ENCODE results near the gene TINAGL1.
A peak's percentile ranks its signal among the peaks of the same experiment; 100 is the strongest.

The TINAGL1 gene

DNA sequence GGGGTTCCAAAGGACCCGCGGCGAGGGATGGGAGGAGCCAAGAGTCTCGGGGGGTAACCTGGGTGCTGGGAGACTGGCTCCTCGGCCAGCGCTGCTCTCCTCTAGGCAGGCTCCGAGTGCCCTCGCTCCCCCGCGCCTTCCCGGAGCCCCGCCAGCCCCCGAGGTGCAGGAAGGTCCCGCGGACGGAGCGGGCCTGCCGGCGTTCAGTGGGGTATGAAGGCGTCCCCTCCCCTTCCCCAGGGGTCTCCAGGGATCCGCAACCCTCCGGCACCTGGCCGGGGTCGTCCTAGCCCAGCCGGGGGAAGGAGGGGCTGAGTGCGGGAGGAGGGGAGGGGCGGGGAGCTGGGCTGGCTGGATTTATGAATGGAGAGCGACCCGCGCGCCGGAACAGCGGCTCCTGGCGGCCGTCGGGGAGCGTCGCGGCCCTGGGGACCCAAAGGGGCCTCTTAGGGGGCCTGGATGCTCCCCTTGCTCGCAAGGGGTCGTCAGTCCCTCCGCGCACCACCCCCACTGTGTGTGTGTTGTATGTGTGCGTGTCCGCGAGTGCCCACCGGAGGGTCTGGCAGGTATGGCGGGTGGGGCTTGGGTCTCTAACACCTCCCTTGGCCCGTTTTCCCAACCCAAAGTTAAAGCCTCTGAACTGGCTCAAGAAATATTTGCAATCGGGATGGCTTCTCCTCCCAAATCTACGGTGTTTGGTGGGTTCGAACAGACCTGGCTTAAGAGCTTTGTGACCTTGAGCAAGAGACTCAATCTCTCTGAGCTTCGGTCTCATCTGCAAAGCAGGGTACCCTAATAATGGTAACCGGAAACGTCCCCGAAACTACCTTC lies 41.8 kb downstream of the TINAGL1 start:
- no peak overlapping the region for H3K27ac ChIP-seq (ENCODE audit: low read length)
- no peaks in the 10 kb centered on the region for H3K79me2 ChIP-seq (ENCODE audit: low read length)
- peak overlapping the region; percentile 85 for H2AFZ ChIP-seq (ENCODE audit: low read depth, low read length)
- H3K36me3 ChIP-seq (replicated peaks; ENCODE audit: low read depth, low read length): no peaks in the 10 kb centered on the region
- H3K27me3 ChIP-seq (ENCODE audit: low read depth, low read length): no peaks in the 10 kb centered on the region
- no peaks in the 10 kb centered on the region for H3K9me3 ChIP-seq (ENCODE audit: insufficient read depth, low read length)
- peaks cover 15% of the 10 kb centered on the region for H3K4me1 ChIP-seq (ENCODE audit: low read length)
- H3K4me3 ChIP-seq (ENCODE audit: low read length): peak overlapping the region; percentile 99
- H3K4me2 ChIP-seq (ENCODE audit: low read length): peak overlapping the region; percentile 96
- H3K9ac ChIP-seq (ENCODE audit: low read length): peak overlapping the region; percentile 79
- TF ChIP-seq EZH2phosphoT487 (IDR thresholded peaks at IDR 0.05; ENCODE audit: low read depth): no peak
- TF ChIP-seq, protein P1, sequence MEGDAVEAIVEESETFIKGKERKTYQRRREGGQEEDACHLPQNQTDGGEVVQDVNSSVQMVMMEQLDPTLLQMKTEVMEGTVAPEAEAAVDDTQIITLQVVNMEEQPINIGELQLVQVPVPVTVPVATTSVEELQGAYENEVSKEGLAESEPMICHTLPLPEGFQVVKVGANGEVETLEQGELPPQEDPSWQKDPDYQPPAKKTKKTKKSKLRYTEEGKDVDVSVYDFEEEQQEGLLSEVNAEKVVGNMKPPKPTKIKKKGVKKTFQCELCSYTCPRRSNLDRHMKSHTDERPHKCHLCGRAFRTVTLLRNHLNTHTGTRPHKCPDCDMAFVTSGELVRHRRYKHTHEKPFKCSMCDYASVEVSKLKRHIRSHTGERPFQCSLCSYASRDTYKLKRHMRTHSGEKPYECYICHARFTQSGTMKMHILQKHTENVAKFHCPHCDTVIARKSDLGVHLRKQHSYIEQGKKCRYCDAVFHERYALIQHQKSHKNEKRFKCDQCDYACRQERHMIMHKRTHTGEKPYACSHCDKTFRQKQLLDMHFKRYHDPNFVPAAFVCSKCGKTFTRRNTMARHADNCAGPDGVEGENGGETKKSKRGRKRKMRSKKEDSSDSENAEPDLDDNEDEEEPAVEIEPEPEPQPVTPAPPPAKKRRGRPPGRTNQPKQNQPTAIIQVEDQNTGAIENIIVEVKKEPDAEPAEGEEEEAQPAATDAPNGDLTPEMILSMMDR (IDR thresholded peaks at IDR 0.05; ENCODE audit: low read depth, low read length): peak; percentile 65
- no peaks in the 10 kb centered on the region for H4K20me1 ChIP-seq (ENCODE audit: insufficient read depth, low read length)

DNA sequence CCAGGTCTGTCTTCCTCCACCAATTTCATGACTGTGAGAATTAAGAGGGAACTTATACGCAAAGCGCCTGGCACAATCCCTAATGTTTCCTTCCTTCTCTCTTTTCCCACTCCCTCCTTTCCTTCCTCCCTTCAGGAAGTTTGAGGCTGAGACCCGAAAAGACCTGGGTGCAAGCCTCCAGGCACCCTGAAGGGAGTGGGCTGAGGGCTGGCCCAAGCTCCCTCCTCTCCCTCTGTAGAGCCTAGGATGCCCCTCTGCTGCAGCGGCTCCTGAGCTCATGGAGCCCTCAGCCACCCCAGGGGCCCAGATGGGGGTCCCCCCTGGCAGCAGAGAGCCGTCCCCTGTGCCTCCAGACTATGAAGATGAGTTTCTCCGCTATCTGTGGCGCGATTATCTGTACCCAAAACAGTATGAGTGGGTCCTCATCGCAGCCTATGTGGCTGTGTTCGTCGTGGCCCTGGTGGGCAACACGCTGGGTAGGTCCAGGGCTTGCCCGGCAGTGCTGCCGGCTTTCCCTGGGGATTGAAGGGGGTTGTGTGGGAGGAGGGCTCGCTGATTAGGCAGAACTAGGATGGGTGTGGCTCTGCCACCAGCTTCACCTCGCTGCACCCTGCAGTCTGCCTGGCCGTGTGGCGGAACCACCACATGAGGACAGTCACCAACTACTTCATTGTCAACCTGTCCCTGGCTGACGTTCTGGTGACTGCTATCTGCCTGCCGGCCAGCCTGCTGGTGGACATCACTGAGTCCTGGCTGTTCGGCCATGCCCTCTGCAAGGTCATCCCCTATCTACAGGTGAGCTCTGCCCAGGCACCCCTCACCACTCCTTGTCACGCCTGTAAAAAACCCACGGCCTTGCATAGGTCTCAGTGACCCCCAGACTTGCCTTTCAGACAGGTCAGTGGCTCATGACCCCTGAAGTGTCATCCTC lies 42.9 kb downstream of the TINAGL1 start:
- no peaks in the 10 kb centered on the region for H3K9me3 ChIP-seq (ENCODE audit: insufficient read depth, low read length)
- H3K79me2 ChIP-seq (ENCODE audit: low read length): no peaks in the 10 kb centered on the region
- no peak overlapping the region; the same call in 1 of the 2 replicates for H2AFZ ChIP-seq (ENCODE audit: low read depth, low read length)
- no peaks in the 10 kb centered on the region for H3K27me3 ChIP-seq (ENCODE audit: low read depth, low read length)
- H3K36me3 ChIP-seq (replicated peaks; ENCODE audit: low read depth, low read length): no peaks in the 10 kb centered on the region
- H3K9ac ChIP-seq (ENCODE audit: low read length): 0 out of 2 replicates have a peak overlapping the region, but pooled peaks have one; percentile 79
- peaks cover 20% of the 10 kb centered on the region for H3K4me1 ChIP-seq (ENCODE audit: low read length)
- H4K20me1 ChIP-seq (ENCODE audit: insufficient read depth, low read length): no peaks in the 10 kb centered on the region
- H3K4me3 ChIP-seq (ENCODE audit: low read length): peak overlapping the region; percentile 99; the same call in 1 of the 2 replicates
- H3K27ac ChIP-seq (ENCODE audit: low read length): no peak overlapping the region
- peak overlapping the region; percentile 96 for H3K4me2 ChIP-seq (ENCODE audit: low read length)
- no peak for TF ChIP-seq EZH2phosphoT487 (IDR thresholded peaks at IDR 0.05; ENCODE audit: low read depth)
- TF ChIP-seq, protein P1 (IDR thresholded peaks at IDR 0.05; ENCODE audit: low read depth, low read length): peak; percentile 5; the same call in 1 of the 2 replicates

DNA sequence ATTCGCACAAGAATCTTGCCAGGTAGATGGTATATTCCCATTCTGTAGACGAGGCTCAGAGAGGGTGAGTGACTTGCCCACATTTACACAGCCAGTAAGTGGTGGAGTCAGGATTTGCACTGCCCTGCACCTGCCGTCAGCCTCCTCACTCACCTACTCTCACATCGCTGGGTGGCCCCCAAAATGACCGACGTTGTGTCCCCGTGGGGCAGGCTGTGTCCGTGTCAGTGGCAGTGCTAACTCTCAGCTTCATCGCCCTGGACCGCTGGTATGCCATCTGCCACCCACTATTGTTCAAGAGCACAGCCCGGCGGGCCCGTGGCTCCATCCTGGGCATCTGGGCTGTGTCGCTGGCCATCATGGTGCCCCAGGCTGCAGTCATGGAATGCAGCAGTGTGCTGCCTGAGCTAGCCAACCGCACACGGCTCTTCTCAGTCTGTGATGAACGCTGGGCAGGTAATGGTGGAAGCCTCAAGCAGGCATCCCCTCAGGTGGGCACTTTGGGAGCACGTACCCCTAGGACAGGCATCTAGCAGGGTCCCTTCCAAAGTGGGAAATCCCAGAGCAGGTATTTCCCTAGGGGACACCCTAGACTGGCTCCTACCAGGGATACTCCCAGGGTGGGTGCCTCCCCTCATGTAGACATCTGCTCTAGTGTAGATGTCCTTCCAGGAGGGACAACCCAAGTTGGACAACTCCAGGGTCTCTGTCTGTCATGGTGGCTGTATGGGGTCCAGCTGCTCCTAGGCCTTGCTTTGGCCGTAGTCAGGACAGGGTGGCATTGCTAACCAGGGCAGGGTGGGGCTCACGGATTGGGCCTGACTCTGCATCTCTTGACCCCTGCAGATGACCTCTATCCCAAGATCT lies 44.5 kb downstream of the TINAGL1 start:
- no peak overlapping the region for H3K4me2 ChIP-seq (ENCODE audit: low read length)
- peaks cover 26% of the 10 kb centered on the region for H3K4me1 ChIP-seq (ENCODE audit: low read length)
- TF ChIP-seq EZH2phosphoT487 (IDR thresholded peaks at IDR 0.05; ENCODE audit: low read depth): no peak
- TF ChIP-seq, protein P1 (IDR thresholded peaks at IDR 0.05; ENCODE audit: low read depth, low read length): no peak
- no peak overlapping the region for H3K9ac ChIP-seq (ENCODE audit: low read length)
- H3K4me3 ChIP-seq (ENCODE audit: low read length): no peak overlapping the region
- no peak overlapping the region for H3K27ac ChIP-seq (ENCODE audit: low read length)
- H4K20me1 ChIP-seq (ENCODE audit: insufficient read depth, low read length): no peaks in the 10 kb centered on the region
- H2AFZ ChIP-seq (ENCODE audit: low read depth, low read length): no peak overlapping the region
- H3K79me2 ChIP-seq (ENCODE audit: low read length): no peaks in the 10 kb centered on the region
- H3K36me3 ChIP-seq (replicated peaks; ENCODE audit: low read depth, low read length): no peaks in the 10 kb centered on the region
- H3K9me3 ChIP-seq (ENCODE audit: insufficient read depth, low read length): no peaks in the 10 kb centered on the region
- H3K27me3 ChIP-seq (ENCODE audit: low read depth, low read length): no peaks in the 10 kb centered on the region
